ENCODE results near the gene DCXR. TPM values are rescaled to one million over a fixed set of nuclear protein-coding genes. Genes with fewer than 3 reads are reported as not detected.

DCXR gene
- polyA plus RNA-seq, 1 experiment, result 66.0 TPM

DNA sequence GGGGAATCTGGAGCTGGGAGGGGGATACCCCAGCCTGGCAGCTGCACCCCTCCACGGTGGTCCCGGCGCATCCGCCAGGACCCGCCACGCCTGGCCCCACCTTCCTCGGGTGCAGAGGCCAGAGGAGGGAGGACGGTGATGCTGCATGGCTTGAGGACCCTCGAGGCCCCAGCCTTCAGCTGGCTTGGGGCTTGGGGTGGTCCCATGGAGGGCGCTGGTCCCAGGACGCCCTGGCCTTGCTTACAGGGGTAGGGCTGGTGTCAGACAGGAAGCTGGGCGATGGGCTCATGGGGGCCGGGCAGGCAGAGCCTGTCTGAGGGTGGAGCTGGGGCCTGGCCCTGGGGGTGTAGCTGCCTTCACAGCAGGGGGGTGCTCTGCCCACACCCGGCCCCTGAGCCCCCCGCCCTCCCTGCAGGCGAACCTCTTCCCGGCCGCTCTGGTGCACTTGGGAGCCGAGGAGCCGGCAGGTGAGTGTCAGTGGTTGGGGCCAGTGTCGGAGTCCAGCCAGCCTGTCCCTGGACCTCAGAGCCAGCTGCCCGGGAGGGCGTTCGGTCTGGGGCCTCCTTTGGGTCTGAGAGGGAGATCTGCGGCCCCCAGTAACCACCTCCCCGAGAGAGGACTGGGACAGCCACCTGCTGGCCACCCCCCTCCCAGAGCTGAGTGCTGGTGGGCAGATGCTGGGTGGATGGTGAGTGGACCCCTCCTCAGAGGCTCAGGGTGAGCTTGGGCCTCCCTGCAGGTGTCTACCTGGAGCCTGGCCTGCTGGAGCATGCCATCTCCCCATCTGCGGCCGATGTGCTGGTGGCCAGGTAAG is 21.2 kb downstream of the DCXR start:
- Histone ChIP-seq H3K36me3 (ENCODE audit: control insufficient read depth, insufficient read depth, low read length) (peaks cover 15% of the 10 kb centered on the region), H3K4me3 (ENCODE audit: low read depth, low read length) (no peak overlapping the region), H3K27me3 (ENCODE audit: control insufficient read depth, insufficient read depth, low read length) (no peaks in the 10 kb centered on the region)
- ChIA-PET POLR2A (no interaction called here), CTCF (interaction anchor here (0.8 to 11.6 kb wide), 3 partner anchors 14 to 63 kb away, joined by 3 to 218 read pairs (median 3); partner anchors contain the start of gene NOTUM)
- no peak for DNase-seq (ENCODE audit: low read depth)
- TF ChIP-seq CTCF (IDR thresholded peaks at IDR 0.05; ENCODE audit: insufficient read depth, low read depth, low read length), result no peak

DNA sequence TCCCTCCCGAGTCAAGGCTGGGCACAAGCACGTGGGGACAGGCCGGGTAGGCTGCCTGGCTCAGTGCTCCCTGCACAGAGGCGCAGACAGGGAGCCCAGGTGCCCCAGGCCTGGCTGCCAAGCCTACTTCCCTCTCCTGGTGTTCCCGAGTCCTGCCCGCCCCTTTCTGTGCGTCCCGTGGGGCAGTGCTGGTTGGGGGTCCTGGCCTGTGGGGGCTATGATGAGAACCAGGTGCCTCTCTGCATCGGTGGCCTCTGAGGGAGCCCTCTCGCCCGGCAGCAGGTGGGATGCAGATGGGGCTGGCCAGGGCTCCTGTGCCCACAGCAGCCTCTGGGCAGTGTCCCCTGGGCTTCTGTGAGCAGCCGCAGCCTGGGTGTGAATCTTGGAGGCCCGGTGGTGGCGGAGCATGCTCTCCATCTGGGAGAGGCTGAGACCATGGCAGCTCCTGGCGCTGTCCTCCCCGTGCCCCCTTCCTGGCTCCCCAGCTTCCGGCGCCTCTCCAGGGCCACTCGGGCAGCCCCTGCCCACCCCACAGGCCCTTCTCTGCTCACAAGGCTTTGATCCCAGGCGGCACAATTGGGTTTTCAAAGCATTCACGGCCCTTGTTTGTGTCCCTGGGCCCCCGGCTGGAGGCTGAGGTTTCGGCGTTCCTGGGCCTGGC is 22.1 kb downstream of the DCXR start:
- DNase-seq (ENCODE audit: low read depth), result no peak
- POLR2A ChIA-PET, result no interaction called here
- TF ChIP-seq CTCF (IDR thresholded peaks at IDR 0.05; ENCODE audit: insufficient read depth, low read depth, low read length), result no peak
- Histone ChIP-seq H3K4me3 (ENCODE audit: low read depth, low read length) (no peak overlapping the region), H3K36me3 (ENCODE audit: control insufficient read depth, insufficient read depth, low read length) (peaks cover 15% of the 10 kb centered on the region), H3K27me3 (ENCODE audit: control insufficient read depth, insufficient read depth, low read length) (no peaks in the 10 kb centered on the region)
- CTCF ChIA-PET, result interaction anchor here (1.0 to 11.6 kb wide), 2 partner anchors 15 to 55 kb away, joined by 3 to 218 read pairs; partner anchors contain the start of gene NOTUM

- no peaks in the 10 kb centered on the region for H3K27me3 ChIP-seq (ENCODE audit: control insufficient read depth, insufficient read depth, low read length)
- H3K4me3 ChIP-seq (ENCODE audit: low read depth, low read length), result no peak overlapping the region
- CTCF ChIA-PET, result interaction anchor here (11.6 kb wide), 1 partner anchor 55 kb away, joined by 218 read pairs; the partner anchor contains the start of gene NOTUM
- TF ChIP-seq CTCF (IDR thresholded peaks at IDR 0.05; ENCODE audit: insufficient read depth, low read depth, low read length), result no peak
- H3K36me3 ChIP-seq (ENCODE audit: control insufficient read depth, insufficient read depth, low read length), result peaks cover 15% of the 10 kb centered on the region
- POLR2A ChIA-PET, result no interaction called here
- no peak for DNase-seq (ENCODE audit: low read depth)
Measured at GRCh38 chr17:82014971-82015310, 22.6 kb downstream of the DCXR start.

GRCh38 chr17:82014432-82014831 is 23.1 kb downstream of the DCXR start:
- H3K27me3 ChIP-seq (ENCODE audit: control insufficient read depth, insufficient read depth, low read length), result no peaks in the 10 kb centered on the region
- H3K4me3 ChIP-seq (ENCODE audit: low read depth, low read length), result no peak overlapping the region
- no peak for DNase-seq (ENCODE audit: low read depth)
- CTCF ChIA-PET, result interaction anchor here (1.5 to 11.6 kb wide), 2 partner anchors 10 to 54 kb away, joined by 4 to 218 read pairs; partner anchors contain the start of gene NOTUM
- POLR2A ChIA-PET, result no interaction called here
- H3K36me3 ChIP-seq (ENCODE audit: control insufficient read depth, insufficient read depth, low read length), result peaks cover 15% of the 10 kb centered on the region
- no peak for TF ChIP-seq CTCF (IDR thresholded peaks at IDR 0.05; ENCODE audit: insufficient read depth, low read depth, low read length)

DNA sequence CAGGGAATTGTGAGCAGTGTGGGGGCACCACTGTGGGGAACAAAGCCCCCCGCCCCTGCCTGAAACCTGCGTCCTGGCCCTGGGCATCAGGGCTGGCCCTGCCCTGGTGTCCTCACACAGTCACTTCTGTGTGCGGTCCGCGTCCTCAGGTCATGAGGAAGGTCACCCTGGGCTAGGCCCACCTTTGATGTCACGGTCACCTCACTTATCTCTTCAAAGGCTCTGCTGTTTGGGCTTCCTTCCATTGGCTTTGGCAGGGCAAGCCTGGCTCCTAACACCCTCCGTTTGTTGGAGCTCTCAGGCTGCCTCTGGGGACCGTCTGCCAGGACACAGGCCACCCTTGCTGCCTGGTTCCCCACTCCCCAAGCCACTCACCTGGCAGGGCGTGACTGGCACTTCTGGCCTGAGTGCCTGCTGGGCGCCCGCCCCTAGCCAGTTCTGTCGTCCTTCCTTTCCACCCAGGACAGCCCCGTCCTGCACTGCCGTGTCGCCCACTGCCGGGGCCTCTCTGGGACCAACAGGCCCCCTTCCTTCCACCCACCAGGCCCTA is 23.6 kb downstream of the DCXR start:
- Histone ChIP-seq H3K36me3 (ENCODE audit: control insufficient read depth, insufficient read depth, low read length) (peaks cover 10% of the 10 kb centered on the region), H3K27me3 (ENCODE audit: control insufficient read depth, insufficient read depth, low read length) (no peaks in the 10 kb centered on the region), H3K4me3 (ENCODE audit: low read depth, low read length) (no peak overlapping the region)
- CTCF ChIA-PET, result interaction anchor here (1.1 to 11.6 kb wide), 5 partner anchors 8 to 56 kb away, joined by 3 to 218 read pairs (median 13); partner anchors contain the start of genes CENPX, LRRC45 and NOTUM
- TF ChIP-seq CTCF (IDR thresholded peaks at IDR 0.05; ENCODE audit: insufficient read depth, low read depth, low read length), result no peak
- DNase-seq (ENCODE audit: low read depth), result no peak
- POLR2A ChIA-PET, result no interaction called here

All from BJ (cell line).